A673 (cell line): ENCODE results near the gene THAP9. TPM values are rescaled to one million over a fixed set of nuclear protein-coding genes. Genes with fewer than 3 reads are reported as not detected.

Source experiments
- BruUV-seq: library from RNA; stranded (reverse); fragments of 400-500 nt; replicated peaks from 2 replicates; lab custom pipeline; 2021; lab: Mats Ljungman, UMichigan
- CTCF ChIA-PET: fragments of 300-600 bp; sonication (Branson Sonifier 250); formaldehyde crosslinking; loops from one replicate; lab custom pipeline; 2022; ENCODE audit warnings: antibody characterized with exemption; lab: Charles Lee
- POLR2A ChIA-PET: fragments of 300-600 bp; sonication (Branson Sonifier 250); formaldehyde crosslinking; loops from one replicate; lab custom pipeline; 2022; ENCODE audit warnings: antibody characterized with exemption; ENCODE audit not compliant: low non-redundant PET; lab: Charles Lee
- DNase-seq: peaks from one replicate; pipeline ENCODE4 v3.0.0-alpha.2; 2015; ENCODE audit warnings: low spot score
- H3K27ac ChIP-seq: fragments of 200-600 bp; sonication (generic); 2 replicates; pipeline ENCODE4 v1.5.1; 2016; ENCODE audit warnings: mixed run types, low read depth, mild to moderate bottlenecking, mixed read lengths, antibody characterized with exemption, low read length; ENCODE audit not compliant: poor library complexity, severe bottlenecking
- H3K27me3 ChIP-seq: fragments of 200-600 bp; sonication (generic); replicated peaks from 2 replicates; pipeline ENCODE4 v1.6.1; 2017; ENCODE audit warnings: mixed run types, low read depth, mild to moderate bottlenecking, mixed read lengths, antibody characterized with exemption, low read length; ENCODE audit not compliant: insufficient read depth, poor library complexity
- H3K36me3 ChIP-seq: fragments of 200-600 bp; sonication (generic); 2 replicates; pipeline ENCODE4 v1.6.1; 2016; ENCODE audit warnings: mixed run types, mild to moderate bottlenecking, mixed read lengths, antibody characterized with exemption, low read length; ENCODE audit not compliant: insufficient read depth, poor library complexity, severe bottlenecking
- H3K4me1 ChIP-seq: fragments of 200-600 bp; sonication (generic); 2 replicates; pipeline ENCODE4 v1.6.1; 2017; ENCODE audit warnings: mixed run types, mild to moderate bottlenecking, mixed read lengths, antibody characterized with exemption, low read length; ENCODE audit not compliant: insufficient read depth, poor library complexity, severe bottlenecking
- H3K4me3 ChIP-seq: fragments of 200-600 bp; sonication (generic); 2 replicates; pipeline ENCODE4 v1.5.1; 2016; ENCODE audit warnings: low read depth, mixed run types, mild to moderate bottlenecking, mixed read lengths, low read length; ENCODE audit not compliant: poor library complexity, severe bottlenecking
- H3K9me3 ChIP-seq: fragments of 200-600 bp; sonication (generic); 2 replicates; pipeline ENCODE4 v1.6.1; 2016; ENCODE audit warnings: mixed run types, low read depth, mild to moderate bottlenecking, mixed read lengths, antibody characterized with exemption, low read length; ENCODE audit not compliant: poor library complexity, severe bottlenecking
- EZH2 ChIP-seq: fragments of 200-600 bp; sonication (generic); IDR thresholded peaks from 2 replicates; pipeline ENCODE4 v1.6.1; 2017; ENCODE audit warnings: borderline replicate concordance, low read depth, mild to moderate bottlenecking, mixed read lengths, antibody characterized with exemption, low read length; ENCODE audit not compliant: poor library complexity, severe bottlenecking
- intact Hi-C: fragments of 100-400 bp; cut with micrococcal nuclease; formaldehyde crosslinking; loops from one replicate; pipeline ENCODE4 v1.10.0; 2022; ENCODE audit not compliant: unreplicated experiment
- total RNA-seq: library from RNA; stranded (reverse); gene quantifications from 2 replicates; pipeline ENCODE4 v1.2.3, GENCODE V29; 2021
- TF ChIP-seq, protein P1 (sequence below): fragments of 300-800, 200-600 bp; sonication (generic); conservative IDR thresholded peaks from 2 replicates; pipeline ENCODE4 v1.5.1; 2017; ENCODE audit warnings: low read depth, mild to moderate bottlenecking, antibody characterized with exemption, low read length, moderate library complexity, mixed read lengths

The THAP9 gene
- total RNA-seq, 1 experiment from 2014 or later: 3.8 TPM

DNA sequence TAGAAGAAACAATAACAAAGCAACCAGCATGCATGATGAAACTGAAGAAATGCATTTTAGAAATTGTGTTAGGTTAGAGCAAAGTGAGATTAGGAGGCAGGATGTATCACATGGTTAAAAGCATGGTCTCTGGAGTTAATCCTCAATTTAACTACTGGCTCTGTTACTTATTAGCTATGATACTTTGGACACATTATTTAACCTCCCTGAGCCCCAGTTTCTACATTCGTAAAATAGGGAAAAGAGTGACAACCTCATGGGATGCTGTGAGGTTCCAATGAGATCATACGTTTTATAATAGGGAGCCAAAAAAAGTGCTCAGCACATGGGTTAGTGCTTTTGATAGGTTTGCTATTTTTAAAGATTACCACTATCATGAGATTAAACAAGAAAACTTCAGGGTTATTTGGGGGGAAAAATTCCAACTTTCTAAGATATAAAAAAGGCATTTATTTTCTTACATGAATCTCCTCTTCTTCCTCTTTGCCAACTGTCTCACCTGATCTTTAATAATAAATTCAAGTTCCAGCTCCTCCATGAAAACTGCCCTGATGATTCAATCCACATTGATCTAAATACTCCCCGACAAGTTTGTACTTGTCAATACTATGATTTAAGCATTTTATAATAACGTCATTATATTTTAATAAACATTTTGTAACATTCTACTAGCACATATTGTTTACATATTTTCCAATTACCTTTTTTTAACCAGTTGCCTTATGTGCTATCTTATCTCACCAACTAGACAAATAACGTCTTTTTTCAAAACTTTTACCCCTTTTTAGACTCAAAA is 14.2 kb upstream of the THAP9 start:
- ChIA-PET CTCF (no interaction called here), POLR2A (no interaction called here)
- Histone ChIP-seq H3K27ac (no peak overlapping the region), H3K4me1 (no peaks in the 10 kb centered on the region), H3K9me3 (no peaks in the 10 kb centered on the region), H3K36me3 (no peaks in the 10 kb centered on the region), H3K4me3 (no peak overlapping the region), H3K27me3 (no peaks in the 10 kb centered on the region)
- intact Hi-C loops: no loop called here
- no TSS peak for BruUV-seq
- DNase-seq: no peak
- TF ChIP-seq, protein P1, sequence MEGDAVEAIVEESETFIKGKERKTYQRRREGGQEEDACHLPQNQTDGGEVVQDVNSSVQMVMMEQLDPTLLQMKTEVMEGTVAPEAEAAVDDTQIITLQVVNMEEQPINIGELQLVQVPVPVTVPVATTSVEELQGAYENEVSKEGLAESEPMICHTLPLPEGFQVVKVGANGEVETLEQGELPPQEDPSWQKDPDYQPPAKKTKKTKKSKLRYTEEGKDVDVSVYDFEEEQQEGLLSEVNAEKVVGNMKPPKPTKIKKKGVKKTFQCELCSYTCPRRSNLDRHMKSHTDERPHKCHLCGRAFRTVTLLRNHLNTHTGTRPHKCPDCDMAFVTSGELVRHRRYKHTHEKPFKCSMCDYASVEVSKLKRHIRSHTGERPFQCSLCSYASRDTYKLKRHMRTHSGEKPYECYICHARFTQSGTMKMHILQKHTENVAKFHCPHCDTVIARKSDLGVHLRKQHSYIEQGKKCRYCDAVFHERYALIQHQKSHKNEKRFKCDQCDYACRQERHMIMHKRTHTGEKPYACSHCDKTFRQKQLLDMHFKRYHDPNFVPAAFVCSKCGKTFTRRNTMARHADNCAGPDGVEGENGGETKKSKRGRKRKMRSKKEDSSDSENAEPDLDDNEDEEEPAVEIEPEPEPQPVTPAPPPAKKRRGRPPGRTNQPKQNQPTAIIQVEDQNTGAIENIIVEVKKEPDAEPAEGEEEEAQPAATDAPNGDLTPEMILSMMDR: no peak
- TF ChIP-seq EZH2: no peak

DNA sequence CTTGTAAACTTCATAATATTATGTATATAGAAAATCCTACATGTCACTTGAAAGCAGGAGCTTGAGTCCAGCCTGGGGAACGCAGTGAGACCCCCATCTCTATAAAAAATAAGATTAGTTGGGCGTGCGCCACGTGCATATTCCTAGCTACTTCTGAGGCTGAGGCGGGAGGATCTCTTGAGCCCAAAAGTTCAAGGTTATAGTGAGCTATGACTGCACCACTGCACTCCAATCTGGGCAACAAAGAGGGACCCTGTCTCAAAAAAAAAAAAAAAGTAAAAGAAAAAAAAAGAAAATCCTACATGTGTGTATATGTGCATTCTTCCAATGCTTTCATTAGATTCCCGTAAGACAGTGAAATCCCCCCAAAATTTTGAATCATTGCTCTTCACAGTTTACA is 11.2 kb upstream of the THAP9 start:
- peak overlapping the region; percentile 82 for H3K4me3 ChIP-seq
- H3K36me3 ChIP-seq: peaks cover 15% of the 10 kb centered on the region
- BruUV-seq: TSS peak; percentile 35
- POLR2A ChIA-PET: no interaction called here
- H3K4me1 ChIP-seq: no peaks in the 10 kb centered on the region
- CTCF ChIA-PET: interaction anchor here (0.7 kb wide), 2 partner anchors 395 to 415 kb away, joined by 5 to 9 read pairs; partner anchors contain the start of gene COQ2
- DNase-seq: no peak
- H3K9me3 ChIP-seq: no peaks in the 10 kb centered on the region
- intact Hi-C loops: no loop called here
- H3K27me3 ChIP-seq: no peaks in the 10 kb centered on the region
- H3K27ac ChIP-seq: no peak overlapping the region
- no peak for TF ChIP-seq EZH2
- TF ChIP-seq, protein P1: no peak

DNA sequence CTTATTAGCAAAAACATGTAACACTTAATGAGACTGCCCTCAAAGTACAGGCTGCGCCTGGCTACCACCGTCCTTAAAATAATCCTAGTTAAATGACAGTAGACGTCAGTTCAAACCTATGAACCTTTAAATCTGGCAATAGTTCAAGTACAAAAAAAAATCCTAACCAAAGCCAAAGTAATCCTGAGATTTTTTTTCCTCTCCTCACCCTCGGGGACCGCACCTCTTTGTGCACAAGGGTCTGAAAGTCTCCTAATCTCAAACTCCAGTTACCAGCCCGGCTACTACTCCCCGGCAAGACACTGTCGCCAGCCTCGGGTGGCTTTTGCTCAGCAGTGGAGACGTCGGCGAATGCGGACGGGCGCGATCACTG is 10.0 kb upstream of the THAP9 start:
- CTCF ChIA-PET: no interaction called here
- intact Hi-C loops: no loop called here
- no TSS peak for BruUV-seq

More for the DNA sequence above, 10.0 kb upstream of the THAP9 start:
- H3K27me3 ChIP-seq: no peaks in the 10 kb centered on the region
- TF ChIP-seq EZH2: no peak
- TF ChIP-seq, protein P1: no peak
- H3K9me3 ChIP-seq: no peaks in the 10 kb centered on the region
- H3K36me3 ChIP-seq: peaks cover 22% of the 10 kb centered on the region
- H3K4me1 ChIP-seq: no peaks in the 10 kb centered on the region
- H3K27ac ChIP-seq: peak overlapping the region; percentile 88
- POLR2A ChIA-PET: no interaction called here
- no peak for DNase-seq
- H3K4me3 ChIP-seq: peak overlapping the region; percentile 82
